OCI-LY1 (cell line): ENCODE data around the gene SERTAD3.

ENCODE experiments used
- H2AFZ ChIP-seq: fragments of 200-600 bp; sonication (generic), shearing (Covaris generic); 2 replicates; pipeline ENCODE4 v1.6.0; 2014; ENCODE audit warnings: antibody characterized with exemption, mild to moderate bottlenecking, low read length
- H3F3A ChIP-seq: fragments of 200-600 bp; sonication (generic), shearing (Covaris generic); 2 replicates; pipeline ENCODE4 v1.6.0; 2014; ENCODE audit warnings: mild to moderate bottlenecking, antibody characterized with exemption, low read length, moderate library complexity; ENCODE audit not compliant: insufficient read depth
- H3K27ac ChIP-seq: fragments of 200-600 bp; sonication (generic); 2 replicates; pipeline ENCODE4 v1.5.1; 2014; ENCODE audit warnings: low read length, mixed run types, mild to moderate bottlenecking, low read depth; ENCODE audit not compliant: poor library complexity, severe bottlenecking
- H3K27me3 ChIP-seq: fragments of 200-600 bp; sonication (generic); 2 replicates; pipeline ENCODE4 v1.6.0; 2014; ENCODE audit warnings: antibody characterized with exemption, mild to moderate bottlenecking, low read length, moderate library complexity; ENCODE audit not compliant: insufficient read depth
- H3K36me3 ChIP-seq: fragments of 200-600 bp; sonication (generic); 2 replicates; pipeline ENCODE4 v1.6.1; 2014; ENCODE audit warnings: mild to moderate bottlenecking, antibody characterized with exemption, low read length, moderate library complexity, mixed read lengths; ENCODE audit not compliant: insufficient read depth
- H3K4me1 ChIP-seq: fragments of 200-600 bp; sonication (generic); 2 replicates; pipeline ENCODE4 v1.5.1; 2014; ENCODE audit warnings: mild to moderate bottlenecking, low read length, moderate library complexity; ENCODE audit not compliant: insufficient read depth, severe bottlenecking
- H3K4me2 ChIP-seq: fragments of 200-600 bp; sonication (generic), shearing (Covaris generic); 2 replicates; pipeline ENCODE4 v1.6.1; 2014; ENCODE audit warnings: low read length
- H3K4me3 ChIP-seq: fragments of 200-600 bp; sonication (generic); 2 replicates; pipeline ENCODE4 v1.5.1; 2014; ENCODE audit warnings: low read length, low read depth, mild to moderate bottlenecking, mixed read lengths; ENCODE audit not compliant: poor library complexity, severe bottlenecking
- H3K79me2 ChIP-seq: fragments of 200-600 bp; shearing (Covaris generic); 2 replicates; pipeline ENCODE4 v1.6.1; 2016; ENCODE audit warnings: mixed run types, low read length, mixed read lengths; ENCODE audit not compliant: insufficient read depth
- H3K9ac ChIP-seq: fragments of 200-600 bp; sonication (generic), shearing (Covaris generic); 2 replicates; pipeline ENCODE4 v1.6.1; 2014; ENCODE audit warnings: mild to moderate bottlenecking, low read length, mixed read lengths
- H3K9me2 ChIP-seq: fragments of 200-600 bp; sonication (generic), shearing (Covaris generic); 2 replicates; pipeline ENCODE4 v1.6.1; 2014; ENCODE audit warnings: low read depth, mild to moderate bottlenecking, low read length, mixed read lengths
- H3K9me3 ChIP-seq: fragments of 200-600 bp; shearing (Covaris generic); 2 replicates; pipeline ENCODE4 v1.6.1; 2014; ENCODE audit warnings: low read length, mixed read lengths
- H4K20me1 ChIP-seq: fragments of 200-600 bp; sonication (generic), shearing (Covaris generic); 2 replicates; pipeline ENCODE4 v1.6.0; 2016; ENCODE audit warnings: mild to moderate bottlenecking, low read length; ENCODE audit not compliant: insufficient read depth
- EZH2 ChIP-seq: fragments of 200-600 bp; sonication (generic), shearing (Covaris generic); IDR thresholded peaks from 2 replicates; pipeline ENCODE4 v1.8.0; 2017; ENCODE audit warnings: borderline replicate concordance, mixed run types, mild to moderate bottlenecking, antibody characterized with exemption, low read length, moderate library complexity, mixed read lengths
- TF ChIP-seq, protein P1 (sequence below): fragments of 200-600 bp; sonication (generic), shearing (Covaris generic); IDR thresholded peaks from 2 replicates; pipeline ENCODE4 v1.5.1; 2017; ENCODE audit warnings: mild to moderate bottlenecking, antibody characterized with exemption, low read length, moderate library complexity, mixed read lengths

SERTAD3 gene

DNA sequence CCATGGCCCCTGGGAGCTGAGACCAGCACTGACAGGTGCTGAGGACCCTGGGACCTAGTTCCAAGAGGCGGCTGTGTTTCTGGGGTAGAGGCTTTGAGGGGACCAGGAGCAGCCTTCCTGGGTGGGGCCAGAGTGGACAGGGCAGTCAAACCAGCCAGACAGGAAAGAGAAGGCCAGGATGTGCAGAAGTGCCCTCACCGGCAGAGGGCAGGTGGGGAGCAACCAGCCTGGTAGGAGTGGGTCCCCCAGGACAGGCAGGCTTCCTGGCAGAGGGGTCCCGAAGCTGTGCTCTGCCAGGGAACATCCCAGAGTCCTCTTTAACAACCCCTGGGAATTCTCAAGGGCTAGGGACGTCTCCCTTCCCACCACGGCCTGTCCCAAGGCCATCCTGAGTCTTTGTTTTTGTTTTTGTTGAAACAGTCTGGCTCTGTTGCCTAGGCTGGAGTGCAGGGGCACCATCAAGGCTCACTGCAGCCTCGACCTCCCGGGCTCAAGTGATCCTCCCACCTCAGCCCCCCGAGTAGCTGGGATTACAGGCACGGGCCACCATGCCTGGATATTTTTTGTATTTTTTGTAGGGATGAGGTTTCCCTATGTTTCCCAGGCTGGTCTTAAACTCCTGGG lies 51.1 kb downstream of the SERTAD3 start:
- no peak overlapping the region for H2AFZ ChIP-seq
- H3K4me2 ChIP-seq: no peak overlapping the region

DNA sequence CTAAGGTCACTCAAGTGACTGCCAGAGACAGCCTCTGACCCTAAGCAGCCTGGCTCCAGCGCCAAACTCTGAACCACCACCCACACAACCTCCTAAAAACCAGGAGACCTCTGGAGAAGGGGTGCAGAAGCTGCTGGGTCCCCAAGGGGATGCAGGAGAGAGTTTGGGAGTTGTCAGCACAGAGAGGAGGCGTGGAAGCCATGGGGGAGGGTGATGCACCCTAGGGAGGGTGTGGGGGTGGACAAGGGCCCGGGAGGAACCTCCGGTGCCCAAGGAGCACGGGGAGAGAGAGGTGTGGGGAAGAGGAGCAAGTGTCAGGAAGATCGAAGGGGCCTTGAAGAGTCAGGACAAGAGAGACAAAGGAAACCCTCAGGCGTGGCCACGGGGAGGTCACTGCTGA lies 52.0 kb downstream of the SERTAD3 start:
- no peak overlapping the region for H3K4me3 ChIP-seq
- H2AFZ ChIP-seq: no peak overlapping the region
- no peak overlapping the region for H3K27ac ChIP-seq
- TF ChIP-seq, protein P1, sequence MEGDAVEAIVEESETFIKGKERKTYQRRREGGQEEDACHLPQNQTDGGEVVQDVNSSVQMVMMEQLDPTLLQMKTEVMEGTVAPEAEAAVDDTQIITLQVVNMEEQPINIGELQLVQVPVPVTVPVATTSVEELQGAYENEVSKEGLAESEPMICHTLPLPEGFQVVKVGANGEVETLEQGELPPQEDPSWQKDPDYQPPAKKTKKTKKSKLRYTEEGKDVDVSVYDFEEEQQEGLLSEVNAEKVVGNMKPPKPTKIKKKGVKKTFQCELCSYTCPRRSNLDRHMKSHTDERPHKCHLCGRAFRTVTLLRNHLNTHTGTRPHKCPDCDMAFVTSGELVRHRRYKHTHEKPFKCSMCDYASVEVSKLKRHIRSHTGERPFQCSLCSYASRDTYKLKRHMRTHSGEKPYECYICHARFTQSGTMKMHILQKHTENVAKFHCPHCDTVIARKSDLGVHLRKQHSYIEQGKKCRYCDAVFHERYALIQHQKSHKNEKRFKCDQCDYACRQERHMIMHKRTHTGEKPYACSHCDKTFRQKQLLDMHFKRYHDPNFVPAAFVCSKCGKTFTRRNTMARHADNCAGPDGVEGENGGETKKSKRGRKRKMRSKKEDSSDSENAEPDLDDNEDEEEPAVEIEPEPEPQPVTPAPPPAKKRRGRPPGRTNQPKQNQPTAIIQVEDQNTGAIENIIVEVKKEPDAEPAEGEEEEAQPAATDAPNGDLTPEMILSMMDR: no peak
- no peak for TF ChIP-seq EZH2
- peaks cover 7% of the 10 kb centered on the region for H3K27me3 ChIP-seq
- no peaks in the 10 kb centered on the region for H3K9me3 ChIP-seq
- no peaks in the 10 kb centered on the region for H3K36me3 ChIP-seq
- H3K4me2 ChIP-seq: no peak overlapping the region
- no peaks in the 10 kb centered on the region for H3K4me1 ChIP-seq
- H4K20me1 ChIP-seq: no peaks in the 10 kb centered on the region
- H3F3A ChIP-seq: no peaks in the 10 kb centered on the region
- no peaks in the 10 kb centered on the region for H3K79me2 ChIP-seq
- H3K9me2 ChIP-seq: no peaks in the 10 kb centered on the region
- no peak overlapping the region for H3K9ac ChIP-seq

More for the DNA sequence above, 51.1 kb downstream of the SERTAD3 start:
- no peak for TF ChIP-seq EZH2
- TF ChIP-seq, protein P1: peak; percentile 36
- H3K36me3 ChIP-seq: no peaks in the 10 kb centered on the region
- no peaks in the 10 kb centered on the region for H4K20me1 ChIP-seq
- no peaks in the 10 kb centered on the region for H3K9me2 ChIP-seq
- H3K79me2 ChIP-seq: no peaks in the 10 kb centered on the region
- no peaks in the 10 kb centered on the region for H3K4me1 ChIP-seq
- no peak overlapping the region for H3K27ac ChIP-seq
- peaks cover 7% of the 10 kb centered on the region for H3K27me3 ChIP-seq
- no peak overlapping the region for H3K9ac ChIP-seq
- H3F3A ChIP-seq: no peaks in the 10 kb centered on the region
- no peak overlapping the region for H3K4me3 ChIP-seq
- no peaks in the 10 kb centered on the region for H3K9me3 ChIP-seq
